Transverse colon (tissue), 4 donors: ENCODE measurements around the gene INTS7. TPM values are rescaled to one million over a fixed set of nuclear protein-coding genes. Genes with fewer than 3 reads are reported as not detected.
"Not testable (repeated sequence)": the region's sequence is repeated elsewhere in the genome, so short reads cannot be mapped to it uniquely, and the experiment has no call there.

Source experiments
- DNase-seq: peaks from one replicate; pipeline ENCODE4 v3.0.0-alpha.2; 2019
- H3K27ac ChIP-seq, 4 donors: fragments of 200-600 bp; sonication (generic); 2 replicates each; pipeline ENCODE4 v1.5.1; 2016 to 2018; ENCODE audit warnings: inconsistent platforms in 4 of 4
- H3K27me3 ChIP-seq: fragments of 200-600 bp; sonication (generic); 2 replicates; pipeline ENCODE4 v1.5.1; 2017; ENCODE audit warnings: inconsistent platforms
- H3K36me3 ChIP-seq, 4 donors: fragments of 200-600 bp; sonication (generic); 2 replicates each; pipeline ENCODE4 v1.5.1; 2017 to 2019; ENCODE audit warnings: inconsistent platforms in 4 of 4
- H3K4me1 ChIP-seq, 4 donors: fragments of 200-600 bp; sonication (generic); 2 replicates each; pipeline ENCODE4 v1.5.1; 2017 to 2020; ENCODE audit warnings: inconsistent platforms in 4 of 4
- H3K4me3 ChIP-seq, 4 donors: fragments of 200-600 bp; sonication (generic); 1 replicate in 1 of 4; 2 replicates in 3 of 4; pipeline versions ENCODE4 v1.5.1 to v1.6.1; 2017 to 2019; ENCODE audit warnings: inconsistent platforms in 4 of 4
- H3K9me3 ChIP-seq, 2 donors: fragments of 200-600 bp; sonication (generic); 2 replicates each; pipeline ENCODE4 v1.5.1; 2017 to 2019; ENCODE audit warnings: inconsistent platforms in 2 of 2
- CTCF ChIP-seq, 5 experiments: fragments of 200-600 bp in 3 of 5; fragments of 450-650 bp in 2 of 5; sonication (generic) in 3 of 5; IDR thresholded peaks; 1 replicate in 2 of 5; 2 replicates in 3 of 5; pipeline ENCODE4 v1.5.1; 2016 to 2017; ENCODE audit warnings: antibody characterized with exemption in 5 of 5, inconsistent platforms in 3 of 5, mild to moderate bottlenecking in 2 of 5, moderate library complexity in 1 of 5
- EP300 ChIP-seq: sonication (generic); formaldehyde crosslinking; IDR thresholded peaks from one replicate; pipeline ENCODE4 v1.6.1; 2017; ENCODE audit warnings: antibody characterized with exemption, low read depth
- POLR2A ChIP-seq: fragments of 450-650 bp; IDR thresholded peaks from one replicate; pipeline ENCODE4 v1.6.1; 2016; ENCODE audit warnings: antibody characterized with exemption, mild to moderate bottlenecking, moderate library complexity
- POLR2AphosphoS5 ChIP-seq, 3 donors: sonication (generic); formaldehyde crosslinking; IDR thresholded peaks; one replicate each; pipeline ENCODE4 v1.6.1; 2016; ENCODE audit warnings: antibody characterized with exemption in 3 of 3
- WGBS, 2 donors: methylation state at CpG; one replicate each; pipeline ENCODE4 v1.1.5; 2018; ENCODE audit warnings: low coverage in 1 of 2; 5-methylcytosine and 5-hydroxymethylcytosine counted together
- in situ Hi-C, 4 donors: fragments of 200-750 bp; cut with MboI; loops; one replicate each; pipeline versions ENCODE4 v1.15.0 to v1.15.1; 2017; ENCODE audit warnings: low sequenced_read_pairs in 3 of 4, low pct_ligation_motif_present in 1 of 4, low pct_unique_long_range_greater_than_20kb in 1 of 4
- intact Hi-C: fragments of 100-400 bp; cut with DNase I; formaldehyde crosslinking; loops from one replicate; pipeline ENCODE4 v1.15.1; 2023; ENCODE audit warnings: low total_unique reads
- total RNA-seq, 4 donors: library from RNA; depleted of rRNA; stranded (reverse); fragments of >200 nt; gene quantifications; one replicate each; pipeline ENCODE4 v1.1.0, GENCODE V29; 2016

Gene INTS7
- total RNA-seq, 4 donors from 2014 or later: 7.1 to 10.0 (median 9.5) TPM

DNA sequence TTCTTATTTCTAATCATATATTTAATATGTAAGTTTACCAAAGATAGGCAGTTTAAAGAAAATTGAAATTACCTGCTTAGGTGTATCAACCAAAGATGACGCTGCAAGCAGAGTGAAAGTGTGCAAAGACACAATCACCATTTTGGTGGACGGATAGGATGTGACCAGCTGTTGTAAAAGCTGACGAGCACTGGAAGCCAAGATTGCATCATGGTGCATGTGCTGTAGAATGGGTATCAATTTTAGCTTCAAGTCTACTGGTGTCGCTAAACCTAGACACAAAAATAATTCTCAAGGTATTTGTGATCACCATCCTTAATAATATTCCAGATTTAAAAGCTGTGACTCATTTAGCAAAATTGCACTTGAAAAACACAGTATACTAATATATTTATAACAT is 28.2 kb downstream of the INTS7 start:
- Histone ChIP-seq H3K27me3 (no peaks in the 10 kb centered on the region), H3K4me3 (no peak overlapping the region), H3K9me3 (no peaks in the 10 kb centered on the region), H3K27ac (no peak overlapping the region), H3K4me1 (no peaks in the 10 kb centered on the region), H3K36me3 (peaks cover 0 to 16% (median 3%) of the 10 kb centered on the region in 4 donors)
- TF ChIP-seq CTCF (IDR thresholded peaks at IDR 0.05): no peak
- no peak for TF ChIP-seq POLR2A
- TF ChIP-seq EP300: no peak
- TF ChIP-seq POLR2AphosphoS5 (IDR thresholded peaks at IDR 0.05): no peak
- 93 to 96% methylated on average over 4 of the region's 4 CpGs for WGBS, 2 donors
- in situ Hi-C loops: no loop called here
- intact Hi-C loops: no loop called here
- no peak for DNase-seq

- Histone ChIP-seq H3K27ac (no peak overlapping the region), H3K9me3 (no peaks in the 10 kb centered on the region), H3K36me3 (peaks cover 0 to 16% (median 3%) of the 10 kb centered on the region in 4 donors), H3K4me3 (no peak overlapping the region), H3K4me1 (no peaks in the 10 kb centered on the region), H3K27me3 (no peaks in the 10 kb centered on the region)
- intact Hi-C loops: no loop called here
- 86 to 89% methylated on average over 7 of the region's 7 CpGs for WGBS, 2 donors
- in situ Hi-C loops: no loop called here
- TF ChIP-seq POLR2AphosphoS5 (IDR thresholded peaks at IDR 0.05): no peak
- DNase-seq: no peak
These were observed 30.3 kb downstream of the INTS7 start for GRCh38 chr1:212004895-212005608.

DNA sequence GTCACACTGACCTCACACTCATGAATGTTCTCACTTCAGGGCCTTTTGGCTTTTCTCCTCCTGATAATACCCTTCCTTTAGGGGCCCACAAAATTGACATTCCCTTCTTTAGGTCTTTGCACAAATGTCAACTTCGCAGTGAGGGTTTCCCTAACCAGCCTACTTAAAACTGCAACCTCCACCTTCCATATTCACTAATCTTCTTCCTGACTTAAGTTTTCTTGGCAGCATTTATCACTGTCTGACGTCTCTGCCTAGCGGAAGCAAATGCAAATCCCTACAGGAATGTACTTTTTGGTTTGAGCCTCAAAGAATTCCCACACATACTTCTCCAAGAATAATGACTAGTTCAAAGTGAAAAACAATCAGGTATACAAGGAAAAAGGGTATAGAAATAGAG is 32.8 kb downstream of the INTS7 start:
- in situ Hi-C loops: no loop called here
- H3K27ac ChIP-seq: no peak overlapping the region
- 94 to 95% methylated on average over 3 of the region's 3 CpGs for WGBS, 2 donors
- TF ChIP-seq POLR2AphosphoS5 (IDR thresholded peaks at IDR 0.05) (no peak), EP300 (no peak), POLR2A (no peak), CTCF (IDR thresholded peaks at IDR 0.05) (no peak)
- DNase-seq: no peak
- peaks cover 0 to 3% of the 10 kb centered on the region in 2 donors for H3K9me3 ChIP-seq
- H3K4me3 ChIP-seq: no peak overlapping the region
- H3K4me1 ChIP-seq: no peaks in the 10 kb centered on the region
- no peaks in the 10 kb centered on the region for H3K27me3 ChIP-seq
- intact Hi-C loops: no loop called here
- H3K36me3 ChIP-seq: peaks cover 0 to 12% (median 3%) of the 10 kb centered on the region in 4 donors

- H3K4me1 ChIP-seq, H3K27me3 ChIP-seq, intact Hi-C loops, H3K9me3 ChIP-seq, DNase-seq, H3K36me3 ChIP-seq, in situ Hi-C loops, H3K4me3 ChIP-seq, H3K27ac ChIP-seq: not testable (repeated sequence)
- WGBS, 2 donors: 99% methylated on average over 4 of the region's 4 CpGs; no CpG with 5 or more reads in 1 of the 2 donors
These were observed 37.9 kb downstream of the INTS7 start for GRCh38 chr1:211997426-211997825.

DNA sequence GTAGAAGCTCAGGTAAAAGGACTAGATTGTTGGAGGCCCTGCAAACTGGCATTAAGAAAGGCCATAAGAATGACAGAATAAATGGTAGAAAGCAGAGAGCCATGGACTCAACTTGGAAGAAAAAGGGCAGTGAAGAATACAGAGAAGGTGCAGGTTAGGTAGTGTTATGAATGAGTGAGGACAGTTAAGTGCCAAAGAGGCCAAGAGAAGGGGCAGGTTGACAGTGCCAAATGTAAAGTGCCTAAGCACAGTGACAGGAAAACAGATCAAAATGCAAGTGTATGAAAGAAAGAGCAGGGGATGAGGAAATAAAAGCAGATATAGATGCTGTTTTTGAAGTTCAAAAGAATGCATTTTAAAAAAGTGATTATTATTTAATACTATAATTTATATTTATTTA is 43.7 kb downstream of the INTS7 start:
- no peaks in the 10 kb centered on the region for H3K27me3 ChIP-seq

More for the DNA sequence above, 43.7 kb downstream of the INTS7 start:
- H3K27ac ChIP-seq: no peak overlapping the region
- H3K9me3 ChIP-seq: no peaks in the 10 kb centered on the region
- no peaks in the 10 kb centered on the region for H3K4me1 ChIP-seq
- H3K36me3 ChIP-seq: peaks cover 0 to 2% (median under 1%) of the 10 kb centered on the region in 4 donors
- no peak for TF ChIP-seq CTCF (IDR thresholded peaks at IDR 0.05)
- no peak for TF ChIP-seq POLR2AphosphoS5 (IDR thresholded peaks at IDR 0.05)
- no peak for TF ChIP-seq POLR2A
- no peak for TF ChIP-seq EP300
- intact Hi-C loops (no loop called here), in situ Hi-C loops (no loop called here)
- H3K4me3 ChIP-seq: no peak overlapping the region
- DNase-seq: no peak
